ENCODE data around the gene SNAPC2.

SNAPC2 gene

GRCh38 chr19:7883105-7883504 lies 37.0 kb upstream of the SNAPC2 start:
- TF ChIP-seq EZH2 (IDR thresholded peaks at IDR 0.05; ENCODE audit: borderline replicate concordance, low read length) = no peak
- H3K9ac ChIP-seq (ENCODE audit: low read length) = no peak overlapping the region
- no peaks in the 10 kb centered on the region for H3K4me1 ChIP-seq (ENCODE audit: insufficient read depth, low read length, severe bottlenecking)
- H4K20me1 ChIP-seq (ENCODE audit: insufficient read depth, low read length) = no peaks in the 10 kb centered on the region
- H3K4me2 ChIP-seq (ENCODE audit: low read length) = no peak overlapping the region
- H2AFZ ChIP-seq (ENCODE audit: low read length) = no peak overlapping the region
- H3K4me3 ChIP-seq (ENCODE audit: low read depth, low read length, poor library complexity, severe bottlenecking) = no peak overlapping the region
- H3F3A ChIP-seq (ENCODE audit: insufficient read depth, low read length) = no peaks in the 10 kb centered on the region
- no peak overlapping the region for H3K27ac ChIP-seq (ENCODE audit: low read depth, low read length, poor library complexity, severe bottlenecking)
- H3K9me3 ChIP-seq (ENCODE audit: low read length) = no peaks in the 10 kb centered on the region
- no peaks in the 10 kb centered on the region for H3K36me3 ChIP-seq (ENCODE audit: insufficient read depth, low read length)
- no peaks in the 10 kb centered on the region for H3K79me2 ChIP-seq (ENCODE audit: insufficient read depth, low read length)
- H3K9me2 ChIP-seq (ENCODE audit: low read depth, low read length) = no peaks in the 10 kb centered on the region
- H3K27me3 ChIP-seq (ENCODE audit: insufficient read depth, low read length) = no peaks in the 10 kb centered on the region

- Histone ChIP-seq H3K27me3 (ENCODE audit: insufficient read depth, low read length) (no peaks in the 10 kb centered on the region), H3K27ac (ENCODE audit: low read depth, low read length, poor library complexity, severe bottlenecking) (no peak overlapping the region), H3K4me1 (ENCODE audit: insufficient read depth, low read length, severe bottlenecking) (no peaks in the 10 kb centered on the region), H3K9me2 (ENCODE audit: low read depth, low read length) (no peaks in the 10 kb centered on the region), H3K9ac (ENCODE audit: low read length) (no peak overlapping the region), H3K36me3 (ENCODE audit: insufficient read depth, low read length) (no peaks in the 10 kb centered on the region), H3K9me3 (ENCODE audit: low read length) (no peaks in the 10 kb centered on the region), H4K20me1 (ENCODE audit: insufficient read depth, low read length) (no peaks in the 10 kb centered on the region), H3K79me2 (ENCODE audit: insufficient read depth, low read length) (no peaks in the 10 kb centered on the region), H3K4me2 (ENCODE audit: low read length) (no peak overlapping the region), H2AFZ (ENCODE audit: low read length) (no peak overlapping the region), H3K4me3 (ENCODE audit: low read depth, low read length, poor library complexity, severe bottlenecking) (no peak overlapping the region), H3F3A (ENCODE audit: insufficient read depth, low read length) (no peaks in the 10 kb centered on the region)
- TF ChIP-seq CTCF (IDR thresholded peaks at IDR 0.05; ENCODE audit: low read length) (no peak), EZH2 (IDR thresholded peaks at IDR 0.05; ENCODE audit: borderline replicate concordance, low read length) (no peak)
These were observed 36.2 kb upstream of the SNAPC2 start for GRCh38 chr19:7883796-7884570.

GRCh38 chr19:7885818-7886217 lies 34.3 kb upstream of the SNAPC2 start:
- Histone ChIP-seq H3K27me3 (ENCODE audit: insufficient read depth, low read length) (no peaks in the 10 kb centered on the region), H3K4me3 (ENCODE audit: low read depth, low read length, poor library complexity, severe bottlenecking) (no peak overlapping the region), H2AFZ (ENCODE audit: low read length) (no peak overlapping the region), H3K27ac (ENCODE audit: low read depth, low read length, poor library complexity, severe bottlenecking) (no peak overlapping the region), H3K79me2 (ENCODE audit: insufficient read depth, low read length) (no peaks in the 10 kb centered on the region), H3K9me2 (ENCODE audit: low read depth, low read length) (no peaks in the 10 kb centered on the region), H3K36me3 (ENCODE audit: insufficient read depth, low read length) (no peaks in the 10 kb centered on the region), H4K20me1 (ENCODE audit: insufficient read depth, low read length) (no peaks in the 10 kb centered on the region), H3K4me2 (ENCODE audit: low read length) (no peak overlapping the region), H3K9ac (ENCODE audit: low read length) (no peak overlapping the region), H3K9me3 (ENCODE audit: low read length) (no peaks in the 10 kb centered on the region), H3K4me1 (ENCODE audit: insufficient read depth, low read length, severe bottlenecking) (no peaks in the 10 kb centered on the region), H3F3A (ENCODE audit: insufficient read depth, low read length) (no peaks in the 10 kb centered on the region)
- no peak for TF ChIP-seq CTCF (IDR thresholded peaks at IDR 0.05; ENCODE audit: low read length)
- no peak for TF ChIP-seq EZH2 (IDR thresholded peaks at IDR 0.05; ENCODE audit: borderline replicate concordance, low read length)
